IPS-18c (cell line): Measurements from ENCODE around the gene OSBPL6.

Source experiments
- H3K4me3 ChIP-seq: 2 replicates; pipeline ENCODE4 v1.7.0; 2013; ENCODE audit warnings: low read depth, mild to moderate bottlenecking, low read length, moderate library complexity; ENCODE audit not compliant: insufficient read depth
- H3K9me3 ChIP-seq: one replicate; pipeline ENCODE4 v1.6.1; 2013; ENCODE audit warnings: mild to moderate bottlenecking, low read length, moderate library complexity; ENCODE audit not compliant: control insufficient read depth, insufficient read depth

OSBPL6 gene

DNA sequence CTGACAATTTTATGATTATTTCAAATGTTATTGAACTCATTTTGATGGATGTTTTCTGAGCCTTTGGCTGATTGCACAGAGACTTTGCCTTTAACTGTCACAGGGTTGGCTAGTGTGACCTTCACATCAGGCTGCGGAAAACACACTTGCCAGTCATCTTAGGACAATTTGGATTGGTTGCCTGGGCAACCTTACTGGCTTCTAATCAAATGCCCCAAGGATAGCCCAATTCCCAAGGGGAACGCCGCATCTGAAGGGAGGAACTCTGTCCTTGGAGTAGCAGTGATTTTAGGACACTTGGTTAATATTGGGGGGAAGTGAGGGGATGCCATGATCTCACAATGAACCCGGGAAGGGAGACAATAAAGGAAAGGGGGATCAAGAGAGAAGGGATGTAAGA lies 29.5 kb downstream of the OSBPL6 start:
- H3K9me3 ChIP-seq = no peaks in the 10 kb centered on the region

DNA sequence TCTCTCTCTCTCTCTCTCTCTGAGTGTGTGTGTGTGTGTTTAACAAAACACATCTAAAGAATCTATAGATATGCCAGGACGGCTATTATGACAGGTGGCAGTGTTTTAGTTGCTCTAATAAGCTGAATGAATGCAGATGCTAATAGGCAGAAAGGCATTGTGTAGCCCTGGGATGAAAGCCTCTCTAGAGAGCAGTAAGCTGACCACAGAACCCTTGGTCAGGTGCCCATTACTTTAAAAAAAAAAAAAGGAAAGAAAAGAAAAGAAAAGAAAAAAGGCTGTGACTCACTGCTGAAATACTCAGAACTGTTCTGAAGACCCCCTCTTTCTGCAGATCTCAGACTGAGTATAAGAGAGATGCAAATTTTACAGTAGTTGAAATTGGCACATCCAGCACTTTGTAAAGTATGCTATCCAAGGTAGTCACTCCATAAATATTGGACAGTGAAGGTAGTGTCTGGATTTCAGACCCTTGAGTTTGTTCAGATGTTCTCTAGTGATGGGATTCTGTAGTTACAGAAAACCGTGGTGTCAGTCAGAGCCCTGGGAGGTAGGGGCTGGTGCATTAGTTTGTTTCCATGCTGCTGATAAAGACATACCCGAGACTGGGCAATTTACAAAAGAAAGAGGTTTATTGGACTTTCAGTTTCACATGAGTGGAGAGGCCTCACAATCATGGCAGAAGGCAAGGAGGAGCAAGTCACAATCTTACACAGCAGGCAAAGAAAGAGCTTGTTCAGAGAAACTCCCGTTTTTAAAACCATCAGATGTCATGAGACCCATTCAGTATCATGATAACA lies 30.9 kb downstream of the OSBPL6 start:
- H3K9me3 ChIP-seq = no peaks in the 10 kb centered on the region
- H3K4me3 ChIP-seq = no peak overlapping the region

More for the DNA sequence above, 29.5 kb downstream of the OSBPL6 start:
- H3K4me3 ChIP-seq = no peak overlapping the region

DNA sequence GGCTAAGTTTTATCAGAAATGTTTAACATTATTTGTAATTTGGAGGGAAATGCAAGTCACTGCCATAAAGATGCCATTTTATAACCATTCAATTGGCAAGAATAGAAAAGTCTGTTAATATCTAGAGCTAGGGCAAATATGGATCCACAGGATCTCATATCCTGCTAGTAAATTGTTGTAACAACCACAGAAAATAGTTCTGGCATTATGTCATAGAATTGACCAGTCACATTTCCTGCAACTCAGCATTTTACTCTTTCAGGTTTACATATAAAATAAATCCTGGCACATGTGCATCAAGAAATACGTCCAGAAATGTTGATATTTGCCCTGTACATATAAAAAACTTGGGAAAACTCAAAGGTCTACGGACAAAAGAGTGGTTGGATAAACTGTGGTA lies 32.9 kb downstream of the OSBPL6 start:
- H3K4me3 ChIP-seq = no peak overlapping the region
- no peaks in the 10 kb centered on the region for H3K9me3 ChIP-seq

DNA sequence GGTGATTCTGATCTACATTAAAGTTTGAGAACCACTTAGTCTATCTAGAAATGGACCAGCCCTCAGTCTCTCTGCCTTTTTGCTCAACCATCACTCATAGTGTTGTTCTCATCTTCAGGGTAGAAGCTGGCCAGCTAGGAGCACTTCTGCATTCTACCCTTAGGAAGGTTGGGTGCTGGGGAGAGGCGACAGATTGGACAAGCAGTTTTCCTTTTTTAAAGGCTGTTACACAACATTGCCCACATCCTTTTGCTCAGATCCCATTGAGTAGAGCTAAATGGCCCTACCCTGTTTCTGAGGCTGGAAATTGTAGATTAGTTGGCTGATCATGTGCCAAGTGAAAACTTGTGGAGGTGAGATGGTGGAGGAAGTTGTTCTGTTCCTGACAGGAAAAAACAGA lies 35.6 kb downstream of the OSBPL6 start:
- Histone ChIP-seq H3K9me3 (no peaks in the 10 kb centered on the region), H3K4me3 (no peak overlapping the region)

DNA sequence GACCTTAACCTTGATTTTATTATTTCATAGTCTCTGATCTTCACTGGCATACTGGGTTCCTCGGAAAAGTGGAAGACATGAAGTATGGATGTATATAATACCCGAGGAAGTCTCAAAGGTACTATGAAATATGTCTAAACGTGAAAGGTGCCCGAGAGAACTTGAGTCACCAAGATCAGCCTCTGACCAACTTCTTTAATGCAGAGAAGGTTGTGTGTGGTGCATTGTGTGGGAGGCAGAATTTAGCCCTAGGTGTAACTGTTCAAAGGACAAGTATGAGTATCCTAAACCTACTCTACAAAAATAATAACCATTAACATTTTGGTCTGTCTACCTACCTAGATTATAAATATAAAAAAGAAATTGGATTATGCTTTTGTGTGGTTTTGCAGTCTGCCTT lies 36.1 kb downstream of the OSBPL6 start:
- Histone ChIP-seq H3K4me3 (no peak overlapping the region), H3K9me3 (no peaks in the 10 kb centered on the region)

DNA sequence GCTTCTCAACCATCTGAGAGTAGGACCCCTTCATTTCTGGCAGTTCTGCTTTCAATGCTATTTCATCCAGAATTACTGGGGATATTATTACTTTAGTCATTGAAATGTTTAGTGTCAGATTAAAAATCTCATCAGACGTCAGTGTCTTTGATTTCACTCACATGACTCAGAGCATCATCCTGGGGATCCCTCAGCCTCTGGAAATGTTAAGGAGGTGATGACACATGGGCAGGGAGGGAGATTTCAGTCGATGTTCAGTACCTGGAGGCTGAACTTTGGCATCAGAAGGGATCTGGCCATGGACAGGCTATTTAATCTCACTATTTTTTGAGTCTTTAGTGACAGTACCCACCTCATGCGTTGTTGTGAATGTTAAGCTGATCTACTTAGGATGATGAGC lies 39.1 kb downstream of the OSBPL6 start:
- H3K4me3 ChIP-seq = no peak overlapping the region
- no peaks in the 10 kb centered on the region for H3K9me3 ChIP-seq

DNA sequence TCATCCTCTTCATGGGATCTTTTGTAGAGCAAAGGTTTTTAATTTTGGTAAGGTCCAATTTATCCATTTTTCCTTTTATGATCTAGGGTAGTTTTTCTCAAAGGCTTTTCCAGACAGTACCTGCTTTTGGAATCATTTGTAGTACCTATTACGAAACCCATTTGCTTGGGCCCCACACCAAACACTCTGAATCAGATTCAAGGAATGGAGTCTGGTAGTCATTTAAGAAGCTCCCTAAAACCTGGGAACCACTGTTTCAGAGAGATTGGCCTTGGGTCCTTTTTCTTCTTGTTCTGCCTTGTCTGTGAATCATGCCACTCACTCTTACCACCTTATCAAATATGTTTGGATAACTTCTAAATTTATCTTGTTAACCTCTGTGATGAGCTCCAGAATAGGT lies 40.3 kb downstream of the OSBPL6 start:
- H3K4me3 ChIP-seq = no peak overlapping the region
- no peaks in the 10 kb centered on the region for H3K9me3 ChIP-seq

DNA sequence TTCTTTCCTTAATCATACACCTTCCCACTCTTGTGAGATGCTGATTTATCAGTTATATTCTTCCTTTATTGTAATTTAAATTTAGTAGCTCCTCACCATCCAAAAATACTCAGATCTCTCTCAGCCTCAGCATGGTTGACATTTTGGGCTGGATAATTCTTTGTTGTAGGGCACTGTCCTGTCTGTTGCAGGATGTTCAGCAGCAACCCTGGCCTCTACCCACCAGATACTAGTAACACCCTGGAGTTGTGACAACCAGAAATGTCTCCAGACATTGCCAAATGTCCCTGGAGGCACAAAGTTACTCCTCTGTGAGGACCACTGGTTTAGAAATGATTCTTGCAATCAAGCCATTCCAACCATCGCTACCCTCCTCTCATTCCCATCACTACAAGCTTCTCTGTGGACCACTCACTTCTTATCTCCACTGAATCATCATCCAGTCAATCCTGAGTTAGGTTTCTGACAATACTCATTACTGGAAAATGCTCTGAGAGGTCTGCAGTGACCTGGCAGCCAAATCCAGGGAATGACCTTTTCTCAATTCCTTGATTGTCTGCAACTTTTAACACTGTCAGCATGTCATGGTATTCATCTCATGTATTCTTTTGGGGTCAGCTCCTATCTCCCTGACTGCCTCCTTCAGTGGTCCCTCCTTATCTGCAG lies 43.3 kb downstream of the OSBPL6 start:
- H3K4me3 ChIP-seq = no peak overlapping the region

DNA sequence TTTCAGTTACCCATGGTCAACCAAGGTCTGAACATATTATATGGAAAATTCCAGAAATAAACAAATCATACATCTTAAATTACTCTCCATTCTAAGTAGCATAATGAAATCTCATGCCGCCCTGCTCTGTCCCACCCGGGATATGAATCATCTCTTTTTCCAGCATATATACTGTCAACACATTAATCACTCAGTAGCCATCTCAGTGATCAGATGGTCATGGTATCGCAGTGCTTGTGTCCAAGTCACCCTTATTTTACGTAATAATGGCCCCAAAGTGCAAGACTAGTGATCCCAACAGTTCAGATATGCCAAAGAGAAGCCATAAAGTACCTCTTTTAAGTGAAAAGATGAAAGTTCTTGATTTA lies 43.8 kb downstream of the OSBPL6 start:
- no peaks in the 10 kb centered on the region for H3K9me3 ChIP-seq
- no peak overlapping the region for H3K4me3 ChIP-seq

More for the DNA sequence above, 43.3 kb downstream of the OSBPL6 start:
- no peaks in the 10 kb centered on the region for H3K9me3 ChIP-seq

DNA sequence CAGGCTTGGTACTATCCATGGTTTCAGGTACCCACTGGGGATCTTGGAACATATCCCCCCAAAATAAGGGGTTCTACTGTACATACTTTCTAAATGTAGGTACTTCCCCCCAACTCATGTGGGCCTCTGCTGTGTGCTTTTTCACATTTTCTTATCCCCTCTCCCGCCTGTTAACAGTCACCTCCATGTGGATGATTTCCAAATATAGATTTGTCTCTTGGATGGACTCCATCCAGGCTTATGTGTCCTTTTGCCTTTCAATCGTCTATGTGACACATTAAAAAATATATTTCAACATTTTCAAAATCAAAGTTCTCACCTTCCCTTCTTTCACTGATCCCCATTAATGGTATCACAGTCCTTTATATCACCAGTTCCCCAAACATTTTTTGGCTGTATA lies 44.4 kb downstream of the OSBPL6 start:
- H3K9me3 ChIP-seq = no peaks in the 10 kb centered on the region
- no peak overlapping the region for H3K4me3 ChIP-seq

DNA sequence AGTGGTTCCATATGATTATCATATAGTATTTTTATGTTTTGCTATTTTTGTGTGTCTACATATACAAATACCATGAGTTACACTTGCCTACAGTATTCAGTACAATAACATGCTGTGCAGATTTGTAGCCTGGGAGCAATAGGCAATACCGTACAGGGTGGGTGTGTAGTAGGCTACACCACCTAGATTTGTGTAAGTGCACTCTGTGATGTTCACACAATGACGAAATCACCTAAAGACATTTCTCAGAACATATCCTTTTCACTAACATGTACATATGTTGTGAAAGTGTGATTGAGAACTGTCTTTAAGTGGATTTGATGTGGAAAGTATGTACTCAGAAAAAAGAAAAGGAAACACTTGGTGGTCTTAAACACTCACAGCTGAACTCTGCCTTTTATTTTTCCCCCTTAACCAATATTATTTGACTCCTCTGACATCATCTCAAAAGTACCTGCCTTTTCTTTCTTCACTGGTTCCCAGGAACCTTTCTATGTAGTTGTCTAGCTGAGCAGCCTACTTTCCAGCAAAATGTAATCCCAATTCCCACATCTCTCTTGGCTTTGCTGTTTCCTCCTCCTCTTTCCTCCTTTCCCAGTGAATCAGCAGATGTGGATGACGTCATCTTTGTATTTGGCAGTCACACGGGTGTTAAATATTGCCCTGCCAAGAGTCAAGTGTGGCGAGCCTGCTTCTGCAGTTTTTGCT lies 47.7 kb downstream of the OSBPL6 start:
- no peak overlapping the region for H3K4me3 ChIP-seq

DNA sequence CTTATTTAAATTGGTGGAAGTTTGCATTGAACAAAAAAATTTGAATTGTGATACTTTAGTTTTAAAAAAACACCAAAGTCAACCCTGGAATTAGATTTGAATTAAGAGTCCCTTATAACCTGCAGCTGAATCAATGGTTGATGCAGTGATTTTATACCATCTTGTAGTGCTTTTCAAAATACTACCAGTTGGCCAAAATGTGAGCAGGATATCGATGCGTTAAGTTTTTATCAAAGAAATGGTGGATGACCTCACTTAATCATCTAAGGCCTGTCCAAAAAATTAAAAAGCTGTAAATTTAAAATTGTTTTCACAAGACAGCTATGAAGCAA lies 48.2 kb downstream of the OSBPL6 start:
- no peak overlapping the region for H3K4me3 ChIP-seq
- no peaks in the 10 kb centered on the region for H3K9me3 ChIP-seq

More for the DNA sequence above, 47.7 kb downstream of the OSBPL6 start:
- H3K9me3 ChIP-seq = no peaks in the 10 kb centered on the region

DNA sequence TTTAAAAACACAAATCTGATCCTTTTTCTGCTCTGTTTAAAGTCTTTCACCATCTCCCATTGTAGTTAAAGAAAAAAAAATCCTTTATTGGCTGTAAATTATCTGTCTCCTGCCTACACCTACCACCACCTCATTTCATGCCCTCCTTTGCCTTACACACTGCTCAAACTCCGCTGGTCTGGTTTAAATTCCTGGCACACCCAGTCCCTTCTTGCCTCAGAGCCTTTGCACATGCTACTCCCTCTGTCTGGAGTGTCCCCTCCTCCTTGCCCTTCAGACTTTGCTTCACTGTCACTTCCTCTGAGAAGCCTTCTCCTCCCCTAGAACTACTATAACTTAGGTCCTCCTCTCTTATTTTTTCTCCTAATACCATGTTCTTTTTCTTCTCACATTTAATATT lies 49.6 kb downstream of the OSBPL6 start:
- Histone ChIP-seq H3K4me3 (no peak overlapping the region), H3K9me3 (no peaks in the 10 kb centered on the region)

DNA sequence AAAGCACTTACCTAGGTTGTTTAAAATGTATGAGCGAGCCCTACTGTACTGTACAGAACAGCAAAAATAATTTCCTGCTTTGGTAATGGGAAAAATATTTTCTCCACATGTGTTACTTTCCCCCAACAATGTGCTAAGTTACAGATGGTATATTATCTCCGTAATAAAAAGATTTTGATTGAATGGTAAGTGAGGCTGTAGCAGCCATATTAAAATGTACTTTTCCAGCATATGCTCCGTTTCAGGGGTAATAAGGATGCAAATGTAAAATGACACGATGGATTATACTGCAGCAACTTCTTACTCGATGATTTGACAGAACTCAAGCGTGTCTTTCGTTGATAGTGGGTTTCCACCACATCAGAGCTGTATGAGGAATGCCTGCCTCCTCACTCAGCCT lies 50.5 kb downstream of the OSBPL6 start:
- no peaks in the 10 kb centered on the region for H3K9me3 ChIP-seq
- no peak overlapping the region for H3K4me3 ChIP-seq

DNA sequence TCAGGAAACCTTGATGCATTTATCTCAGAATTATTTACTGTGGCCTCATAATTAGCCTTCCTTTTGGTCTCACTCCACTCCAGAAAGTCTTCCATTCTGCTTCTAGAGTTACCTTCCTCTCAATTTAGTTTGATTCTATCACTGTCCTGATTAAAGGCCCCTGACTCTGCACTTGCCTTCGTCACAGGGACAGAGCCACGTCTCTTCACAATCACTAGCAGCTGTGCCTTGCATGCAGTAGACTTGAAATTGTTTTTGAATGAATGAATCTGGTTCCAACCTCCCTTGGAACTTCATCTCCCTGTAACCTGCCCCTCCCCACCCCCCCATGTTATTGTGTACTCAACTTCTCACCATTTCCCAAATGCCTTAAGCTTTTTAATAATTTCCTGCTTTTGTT lies 52.4 kb downstream of the OSBPL6 start:
- no peak overlapping the region for H3K4me3 ChIP-seq
- H3K9me3 ChIP-seq = peaks cover 4% of the 10 kb centered on the region

DNA sequence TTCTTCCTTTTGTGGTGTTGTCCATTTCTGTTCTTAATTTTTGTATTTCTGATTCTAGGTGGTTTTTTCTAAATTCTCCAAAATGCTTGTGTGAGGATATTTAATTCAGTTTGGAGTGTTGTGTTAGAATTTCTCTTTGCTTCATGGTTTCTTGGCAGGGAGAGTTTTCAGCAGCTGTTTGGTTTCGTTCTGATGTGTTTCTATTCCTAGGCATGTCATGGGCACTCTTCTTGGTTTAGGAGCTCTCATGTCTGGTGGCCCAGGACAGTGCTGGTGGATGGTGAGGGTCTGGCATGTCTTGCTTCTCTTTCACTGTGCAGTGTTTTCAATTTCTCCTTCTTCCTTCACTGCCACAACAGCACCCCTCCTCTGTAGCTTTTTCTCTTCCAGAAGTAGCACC lies 52.9 kb downstream of the OSBPL6 start:
- no peak overlapping the region for H3K4me3 ChIP-seq
- H3K9me3 ChIP-seq = peaks cover 4% of the 10 kb centered on the region

DNA sequence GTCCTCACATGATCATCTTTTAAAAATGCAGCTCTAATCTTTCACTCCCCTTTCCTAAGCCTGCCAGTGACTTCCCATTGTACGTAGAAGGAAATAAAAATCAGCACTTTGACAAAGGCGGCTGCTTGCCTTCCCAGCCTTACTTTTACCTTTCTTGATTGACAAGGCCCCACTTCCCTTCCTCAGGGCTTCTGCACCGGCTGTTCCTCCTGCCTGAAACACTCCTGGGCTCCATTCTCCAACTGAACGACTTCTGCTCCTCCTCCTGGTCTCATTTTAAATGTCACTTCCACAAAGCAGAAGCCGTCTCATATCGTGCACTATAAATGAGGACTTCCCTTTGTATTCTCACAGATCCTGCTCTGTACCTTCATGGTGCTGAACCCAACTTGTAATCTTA lies 56.1 kb downstream of the OSBPL6 start:
- Histone ChIP-seq H3K4me3 (no peak overlapping the region), H3K9me3 (peaks cover 4% of the 10 kb centered on the region)
